ENCODE data around the gene MPND. TPM values are rescaled to one million over a fixed set of nuclear protein-coding genes. Genes with fewer than 3 reads are reported as not detected.
A peak's percentile ranks its signal among the peaks of the same experiment; 100 is the strongest.

Gene MPND
- total and polyA plus RNA-seq, 12 donors, result 15.2 to 26.6 (median 20.9) TPM

- peaks cover 0 to 32% (median 0%) of the 10 kb centered on the region in 9 donors for H3K36me3 ChIP-seq
- ATAC-seq, result peak; percentile 55 to 82 (median 68)
- peak within 1 kb of the TSS; percentile 57 to 99 (median 96) for H3K4me3 ChIP-seq
- WGBS, 2 donors, result 1% methylated on average over 71 to 90 of the region's 90 CpGs
- intact Hi-C loops (cut with DNase I), result loop anchor here in 6 of 10 donors (1.0 to 5.0 kb wide), 11 partner anchors 26 to 154 kb away; partner anchors contain the start of genes MPND (in 5 of the 6), YJU2 (in 3 of the 6) and UBXN6 (in 2 of the 6)
- TF ChIP-seq, protein P1, sequence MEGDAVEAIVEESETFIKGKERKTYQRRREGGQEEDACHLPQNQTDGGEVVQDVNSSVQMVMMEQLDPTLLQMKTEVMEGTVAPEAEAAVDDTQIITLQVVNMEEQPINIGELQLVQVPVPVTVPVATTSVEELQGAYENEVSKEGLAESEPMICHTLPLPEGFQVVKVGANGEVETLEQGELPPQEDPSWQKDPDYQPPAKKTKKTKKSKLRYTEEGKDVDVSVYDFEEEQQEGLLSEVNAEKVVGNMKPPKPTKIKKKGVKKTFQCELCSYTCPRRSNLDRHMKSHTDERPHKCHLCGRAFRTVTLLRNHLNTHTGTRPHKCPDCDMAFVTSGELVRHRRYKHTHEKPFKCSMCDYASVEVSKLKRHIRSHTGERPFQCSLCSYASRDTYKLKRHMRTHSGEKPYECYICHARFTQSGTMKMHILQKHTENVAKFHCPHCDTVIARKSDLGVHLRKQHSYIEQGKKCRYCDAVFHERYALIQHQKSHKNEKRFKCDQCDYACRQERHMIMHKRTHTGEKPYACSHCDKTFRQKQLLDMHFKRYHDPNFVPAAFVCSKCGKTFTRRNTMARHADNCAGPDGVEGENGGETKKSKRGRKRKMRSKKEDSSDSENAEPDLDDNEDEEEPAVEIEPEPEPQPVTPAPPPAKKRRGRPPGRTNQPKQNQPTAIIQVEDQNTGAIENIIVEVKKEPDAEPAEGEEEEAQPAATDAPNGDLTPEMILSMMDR (IDR thresholded peaks at IDR 0.05), result peak; percentile 86 to 98 (median 94)
- H3K4me1 ChIP-seq, result peaks cover 19 to 68% (median 55%) of the 10 kb centered on the region in 9 donors
- H3K27me3 ChIP-seq, result no peaks in the 10 kb centered on the region
- H3K9me3 ChIP-seq, result no peaks in the 10 kb centered on the region
- DNase-seq, result peak; percentile 91
- H3K27ac ChIP-seq, result peak within 1 kb of the TSS; percentile 88 to 99 (median 96)
These were observed 57.0 kb downstream of the MPND start, which contains the start of gene SH3GL1 for GRCh38 chr19:4400135-4400936. Gene SH3GL1, minus strand, starts transcription at chr19:4400547. Its CDS starts 179 bp downstream, at chr19:4400368.

DNA sequence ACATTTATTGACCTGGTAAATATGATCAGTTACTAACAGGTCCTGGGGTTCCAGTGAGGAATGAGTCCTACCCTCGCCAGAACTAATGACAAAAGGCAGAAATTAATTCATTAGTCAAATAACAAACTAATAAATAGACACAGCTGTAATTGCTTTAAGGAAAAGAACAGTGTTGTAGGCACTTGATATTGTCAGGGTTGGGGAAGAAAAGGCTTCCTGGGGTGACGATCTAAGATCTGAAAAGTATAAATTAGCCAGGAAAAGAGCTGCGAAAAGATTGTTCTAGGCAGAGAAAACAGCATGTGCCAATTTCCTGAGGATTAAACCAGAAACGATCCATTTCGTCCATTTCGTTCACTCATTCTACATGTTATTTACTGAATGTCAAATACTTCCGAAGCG is 58.4 kb downstream of the MPND start:
- TF ChIP-seq, protein P1 (IDR thresholded peaks at IDR 0.05), result no peak
- Histone ChIP-seq H3K36me3 (peaks cover 0 to 18% (median 0%) of the 10 kb centered on the region in 9 donors), H3K4me1 (peaks cover 19 to 57% (median 53%) of the 10 kb centered on the region in 9 donors), H3K4me3 (peak overlapping the region in 9 of 10 donors; percentile 21 to 92 (median 78)), H3K27me3 (no peaks in the 10 kb centered on the region), H3K27ac (peak overlapping the region; percentile 39 to 92 (median 87)), H3K9me3 (no peaks in the 10 kb centered on the region)
- ATAC-seq (no peak), DNase-seq (no peak)
- WGBS, 2 donors, result 1 to 2% methylated on average over 8 of the region's 8 CpGs
- intact Hi-C loops (cut with DNase I), result loop anchor here in 6 of 10 donors (2.0 to 5.0 kb wide), 9 partner anchors 27 to 155 kb away; partner anchors contain the start of genes MPND (in 5 of the 6), YJU2 (in 3 of the 6) and UBXN6 (in 2 of the 6)

GRCh38 chr19:4402171-4403004 is 59.0 kb downstream of the MPND start, which contains the start of gene CHAF1A:
Gene CHAF1A, plus strand, starts transcription at chr19:4402640. Its CDS starts 123 bp downstream, at chr19:4402763.
- DNase-seq, result peak; percentile 99 to 100
- Histone ChIP-seq H3K27ac (peak within 1 kb of the TSS; percentile 39 to 92 (median 87)), H3K4me3 (peak within 1 kb of the TSS; percentile 71 to 92 (median 79)), H3K36me3 (peaks cover 0 to 12% (median 0%) of the 10 kb centered on the region in 9 donors), H3K27me3 (no peaks in the 10 kb centered on the region), H3K4me1 (peaks cover 15 to 51% (median 46%) of the 10 kb centered on the region in 9 donors), H3K9me3 (no peaks in the 10 kb centered on the region)
- intact Hi-C loops (cut with DNase I), result loop anchor here in 3 of 10 donors (5.0 kb wide), 5 partner anchors 55 to 155 kb away; partner anchors contain the start of genes UBXN6 (in 2 of the 3), YJU2 (in 2 of the 3) and MPND (in 1 of the 3)
- WGBS, 2 donors, result 0 to 1% methylated on average over 66 to 84 of the region's 84 CpGs
- peak; percentile 95 to 98 (median 97) for ATAC-seq
- TF ChIP-seq, protein P1 (IDR thresholded peaks at IDR 0.05), result no peak

Measured in heart right ventricle (tissue), 16 donors.